SU-DHL-6 (cell line): Measurements from ENCODE around the gene PYY.

Experiments
- EZH2phosphoT487 ChIP-seq: fragments of 200-600 bp; sonication (generic), shearing (Covaris generic); conservative IDR thresholded peaks from 2 replicates; pipeline ENCODE4 v1.6.1; 2018; ENCODE audit warnings: mild to moderate bottlenecking, antibody characterized with exemption, low read length, moderate library complexity, mixed read lengths
- TF ChIP-seq, protein P1 (sequence below): fragments of 200-600 bp; sonication (generic); IDR thresholded peaks from one replicate; pipeline ENCODE4 v1.5.1; 2017; ENCODE audit warnings: antibody characterized with exemption, mild to moderate bottlenecking, low read length, moderate library complexity; ENCODE audit not compliant: insufficient read depth, poor library complexity, severe bottlenecking

- TF ChIP-seq, protein P1, sequence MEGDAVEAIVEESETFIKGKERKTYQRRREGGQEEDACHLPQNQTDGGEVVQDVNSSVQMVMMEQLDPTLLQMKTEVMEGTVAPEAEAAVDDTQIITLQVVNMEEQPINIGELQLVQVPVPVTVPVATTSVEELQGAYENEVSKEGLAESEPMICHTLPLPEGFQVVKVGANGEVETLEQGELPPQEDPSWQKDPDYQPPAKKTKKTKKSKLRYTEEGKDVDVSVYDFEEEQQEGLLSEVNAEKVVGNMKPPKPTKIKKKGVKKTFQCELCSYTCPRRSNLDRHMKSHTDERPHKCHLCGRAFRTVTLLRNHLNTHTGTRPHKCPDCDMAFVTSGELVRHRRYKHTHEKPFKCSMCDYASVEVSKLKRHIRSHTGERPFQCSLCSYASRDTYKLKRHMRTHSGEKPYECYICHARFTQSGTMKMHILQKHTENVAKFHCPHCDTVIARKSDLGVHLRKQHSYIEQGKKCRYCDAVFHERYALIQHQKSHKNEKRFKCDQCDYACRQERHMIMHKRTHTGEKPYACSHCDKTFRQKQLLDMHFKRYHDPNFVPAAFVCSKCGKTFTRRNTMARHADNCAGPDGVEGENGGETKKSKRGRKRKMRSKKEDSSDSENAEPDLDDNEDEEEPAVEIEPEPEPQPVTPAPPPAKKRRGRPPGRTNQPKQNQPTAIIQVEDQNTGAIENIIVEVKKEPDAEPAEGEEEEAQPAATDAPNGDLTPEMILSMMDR = no peak
- no peak for TF ChIP-seq EZH2phosphoT487
Observed at GRCh38 chr17:43962479-43962878, 8.7 kb upstream of the PYY start.
